Central memory CD8-positive, alpha-beta T cell (primary cell): ENCODE measurements around the gene TNNI3K.
A peak's percentile ranks its signal among the peaks of the same experiment; 100 is the strongest.

Source experiments
- ATAC-seq: fragments of 150-1000 bp; cut with Tn5 transposase; replicated peaks from 2 replicates; pipeline ENCODE4 v1.10.0; 2022; ENCODE audit warnings: mild to moderate bottlenecking, moderate FRiP score, moderate number of reproducible peaks; ENCODE audit not compliant: poor library complexity, severe bottlenecking; ENCODE audit errors: extremely low read depth
- DNase-seq, 2 donors: peaks; one replicate each; pipeline ENCODE4 v3.0.0; 2021; ENCODE audit warnings: low spot score in 2 of 2
- H3K27ac Mint-ChIP-seq: one replicate; pipeline ENCODE4 v1.8.0; 2022; ENCODE audit warnings: low read depth, mild to moderate bottlenecking, moderate library complexity, mixed read lengths
- H3K27me3 Mint-ChIP-seq: one replicate; pipeline ENCODE4 v1.8.0; 2022; ENCODE audit warnings: mixed read lengths
- H3K36me3 Mint-ChIP-seq: one replicate; pipeline ENCODE4 v1.8.0; 2022; ENCODE audit warnings: mild to moderate bottlenecking, moderate library complexity, mixed read lengths; ENCODE audit not compliant: insufficient read depth
- H3K4me1 Mint-ChIP-seq: one replicate; pipeline ENCODE4 v1.8.0; 2022; ENCODE audit warnings: mixed read lengths
- H3K4me3 Mint-ChIP-seq: one replicate; pipeline ENCODE4 v1.8.0; 2022; ENCODE audit warnings: mild to moderate bottlenecking, moderate library complexity, mixed read lengths
- H3K9me3 Mint-ChIP-seq: one replicate; pipeline ENCODE4 v1.8.0; 2022; ENCODE audit warnings: mixed read lengths

TNNI3K gene

GRCh38 chr1:74526708-74527107 is 291.5 kb downstream of the TNNI3K start:
- Mint-ChIP-seq H3K9me3 (no peaks in the 10 kb centered on the region), H3K36me3 (no peaks in the 10 kb centered on the region), H3K4me1 (no peaks in the 10 kb centered on the region), H3K27me3 (peaks cover 16% of the 10 kb centered on the region), H3K27ac (no peak overlapping the region), H3K4me3 (no peak overlapping the region)
- ATAC-seq (no peak), DNase-seq (no peak)

- Mint-ChIP-seq H3K27me3 (peaks cover 16% of the 10 kb centered on the region), H3K36me3 (no peaks in the 10 kb centered on the region), H3K27ac (no peak overlapping the region), H3K4me1 (no peaks in the 10 kb centered on the region), H3K4me3 (no peak overlapping the region), H3K9me3 (no peaks in the 10 kb centered on the region)
- ATAC-seq = no peak
- no peak for DNase-seq
These were observed 292.9 kb downstream of the TNNI3K start for GRCh38 chr1:74528123-74528522.

GRCh38 chr1:74530892-74531291 is 295.7 kb downstream of the TNNI3K start:
- H3K36me3 Mint-ChIP-seq = no peaks in the 10 kb centered on the region
- H3K27ac Mint-ChIP-seq = no peak overlapping the region
- no peak overlapping the region for H3K4me3 Mint-ChIP-seq
- H3K4me1 Mint-ChIP-seq = no peaks in the 10 kb centered on the region
- H3K27me3 Mint-ChIP-seq = peaks cover 16% of the 10 kb centered on the region
- H3K9me3 Mint-ChIP-seq = no peaks in the 10 kb centered on the region
- no peak for ATAC-seq
- no peak for DNase-seq

GRCh38 chr1:74531796-74532195 is 296.6 kb downstream of the TNNI3K start:
- Mint-ChIP-seq H3K4me1 (no peaks in the 10 kb centered on the region), H3K36me3 (no peaks in the 10 kb centered on the region), H3K9me3 (no peaks in the 10 kb centered on the region), H3K27me3 (peaks cover 16% of the 10 kb centered on the region), H3K4me3 (no peak overlapping the region), H3K27ac (no peak overlapping the region)
- DNase-seq (no peak), ATAC-seq (no peak)

- H3K27ac Mint-ChIP-seq = no peak overlapping the region
- no peak for ATAC-seq
- H3K4me3 Mint-ChIP-seq = no peak overlapping the region
- H3K27me3 Mint-ChIP-seq = no peaks in the 10 kb centered on the region
- H3K9me3 Mint-ChIP-seq = no peaks in the 10 kb centered on the region
- no peaks in the 10 kb centered on the region for H3K4me1 Mint-ChIP-seq
- no peaks in the 10 kb centered on the region for H3K36me3 Mint-ChIP-seq
- DNase-seq = no peak
These were observed 299.1 kb downstream of the TNNI3K start for GRCh38 chr1:74534241-74534640.

GRCh38 chr1:74545821-74546220 is 310.6 kb downstream of the TNNI3K start:
- no peaks in the 10 kb centered on the region for H3K4me1 Mint-ChIP-seq
- H3K27me3 Mint-ChIP-seq = peaks cover 20% of the 10 kb centered on the region
- DNase-seq = no peak
- no peaks in the 10 kb centered on the region for H3K9me3 Mint-ChIP-seq
- no peak for ATAC-seq
- no peaks in the 10 kb centered on the region for H3K36me3 Mint-ChIP-seq
- no peak overlapping the region for H3K4me3 Mint-ChIP-seq
- H3K27ac Mint-ChIP-seq = no peak overlapping the region

GRCh38 chr1:74548961-74549750 is 314.0 kb downstream of the TNNI3K start:
- Mint-ChIP-seq H3K4me1 (no peaks in the 10 kb centered on the region), H3K27me3 (peaks cover 27% of the 10 kb centered on the region), H3K9me3 (no peaks in the 10 kb centered on the region), H3K36me3 (no peaks in the 10 kb centered on the region), H3K4me3 (no peak overlapping the region), H3K27ac (no peak overlapping the region)
- DNase-seq = no peak
- ATAC-seq = no peak

- Mint-ChIP-seq H3K4me3 (no peak overlapping the region), H3K9me3 (no peaks in the 10 kb centered on the region), H3K27ac (no peak overlapping the region), H3K36me3 (no peaks in the 10 kb centered on the region), H3K4me1 (no peaks in the 10 kb centered on the region), H3K27me3 (peaks cover 35% of the 10 kb centered on the region)
- ATAC-seq = no peak
- no peak for DNase-seq
These were observed 314.7 kb downstream of the TNNI3K start for GRCh38 chr1:74549932-74550331.

- Mint-ChIP-seq H3K9me3 (no peaks in the 10 kb centered on the region), H3K4me3 (no peak overlapping the region), H3K4me1 (no peaks in the 10 kb centered on the region), H3K27ac (no peak overlapping the region), H3K27me3 (no peaks in the 10 kb centered on the region), H3K36me3 (no peaks in the 10 kb centered on the region)
- ATAC-seq (no peak), DNase-seq (no peak)
These were observed 335.8 kb downstream of the TNNI3K start for GRCh38 chr1:74570797-74571492.

- Mint-ChIP-seq H3K9me3 (no peaks in the 10 kb centered on the region), H3K36me3 (no peaks in the 10 kb centered on the region), H3K4me3 (no peak overlapping the region), H3K27ac (no peak overlapping the region), H3K27me3 (no peaks in the 10 kb centered on the region), H3K4me1 (no peaks in the 10 kb centered on the region)
- ATAC-seq (no peak), DNase-seq (no peak)
These were observed 336.3 kb downstream of the TNNI3K start for GRCh38 chr1:74571493-74571800.

- DNase-seq (no peak), ATAC-seq (no peak)
- Mint-ChIP-seq H3K4me1 (no peaks in the 10 kb centered on the region), H3K27me3 (no peaks in the 10 kb centered on the region), H3K4me3 (no peak overlapping the region), H3K27ac (no peak overlapping the region), H3K36me3 (no peaks in the 10 kb centered on the region), H3K9me3 (no peaks in the 10 kb centered on the region)
These were observed 336.7 kb downstream of the TNNI3K start for GRCh38 chr1:74571891-74572290.

GRCh38 chr1:74578101-74578500 is 342.9 kb downstream of the TNNI3K start:
- Mint-ChIP-seq H3K4me1 (no peaks in the 10 kb centered on the region), H3K27me3 (no peaks in the 10 kb centered on the region), H3K27ac (no peak overlapping the region), H3K4me3 (no peak overlapping the region), H3K36me3 (no peaks in the 10 kb centered on the region), H3K9me3 (no peaks in the 10 kb centered on the region)
- DNase-seq (no peak), ATAC-seq (no peak)

GRCh38 chr1:74579425-74579824 is 344.2 kb downstream of the TNNI3K start:
- H3K27ac Mint-ChIP-seq = no peak overlapping the region
- no peaks in the 10 kb centered on the region for H3K9me3 Mint-ChIP-seq
- H3K4me3 Mint-ChIP-seq = no peak overlapping the region
- H3K36me3 Mint-ChIP-seq = no peaks in the 10 kb centered on the region
- ATAC-seq (peak; percentile 60), DNase-seq (no peak)
- H3K27me3 Mint-ChIP-seq = no peaks in the 10 kb centered on the region
- H3K4me1 Mint-ChIP-seq = no peaks in the 10 kb centered on the region
